ENCODE measurements around the gene TGFBR2.

TGFBR2 gene

GRCh38 chr3:30707825-30708224 is 101.4 kb downstream of the TGFBR2 start:
- no peak overlapping the region for H3K27ac Mint-ChIP-seq
- no peak for TF ChIP-seq CTCF (IDR thresholded peaks at IDR 0.05; ENCODE audit: unreplicated experiment in 3 of 3)
- H3K4me1 Mint-ChIP-seq: no peaks in the 10 kb centered on the region
- no peaks in the 10 kb centered on the region for H3K27me3 Mint-ChIP-seq (ENCODE audit: low read depth)
- peaks cover 18% of the 10 kb centered on the region for H3K9me3 Mint-ChIP-seq
- H3K36me3 Mint-ChIP-seq (ENCODE audit: low read depth): peaks cover 3% of the 10 kb centered on the region
- no peak overlapping the region for H3K4me3 Mint-ChIP-seq

GRCh38 chr3:30708472-30708871 is 102.1 kb downstream of the TGFBR2 start:
- no peak overlapping the region for H3K27ac Mint-ChIP-seq
- H3K36me3 Mint-ChIP-seq (ENCODE audit: low read depth): peaks cover 3% of the 10 kb centered on the region
- no peaks in the 10 kb centered on the region for H3K27me3 Mint-ChIP-seq (ENCODE audit: low read depth)
- H3K4me3 Mint-ChIP-seq: no peak overlapping the region
- H3K4me1 Mint-ChIP-seq: no peaks in the 10 kb centered on the region
- peaks cover 12% of the 10 kb centered on the region for H3K9me3 Mint-ChIP-seq
- no peak for TF ChIP-seq CTCF (IDR thresholded peaks at IDR 0.05; ENCODE audit: unreplicated experiment in 3 of 3)

- H3K27ac Mint-ChIP-seq: no peak overlapping the region
- peaks cover 3% of the 10 kb centered on the region for H3K36me3 Mint-ChIP-seq (ENCODE audit: low read depth)
- H3K27me3 Mint-ChIP-seq (ENCODE audit: low read depth): no peaks in the 10 kb centered on the region
- no peak for TF ChIP-seq CTCF (IDR thresholded peaks at IDR 0.05; ENCODE audit: unreplicated experiment in 3 of 3)
- H3K9me3 Mint-ChIP-seq: peaks cover 13% of the 10 kb centered on the region
- no peak overlapping the region for H3K4me3 Mint-ChIP-seq
- H3K4me1 Mint-ChIP-seq: no peaks in the 10 kb centered on the region
Measured at GRCh38 chr3:30710017-30710416, 103.6 kb downstream of the TGFBR2 start.

GRCh38 chr3:30711151-30711550 is 104.8 kb downstream of the TGFBR2 start:
- H3K27ac Mint-ChIP-seq: no peak overlapping the region
- no peaks in the 10 kb centered on the region for H3K27me3 Mint-ChIP-seq (ENCODE audit: low read depth)
- no peaks in the 10 kb centered on the region for H3K4me1 Mint-ChIP-seq
- no peak overlapping the region for H3K4me3 Mint-ChIP-seq
- peaks cover 17% of the 10 kb centered on the region for H3K9me3 Mint-ChIP-seq
- TF ChIP-seq CTCF (IDR thresholded peaks at IDR 0.05; ENCODE audit: unreplicated experiment in 3 of 3): no peak
- peaks cover 3% of the 10 kb centered on the region for H3K36me3 Mint-ChIP-seq (ENCODE audit: low read depth)

- Mint-ChIP-seq H3K27me3 (ENCODE audit: low read depth) (no peaks in the 10 kb centered on the region), H3K4me3 (no peak overlapping the region), H3K9me3 (peaks cover 17% of the 10 kb centered on the region), H3K4me1 (no peaks in the 10 kb centered on the region), H3K27ac (no peak overlapping the region), H3K36me3 (ENCODE audit: low read depth) (peaks cover 3% of the 10 kb centered on the region)
- no peak for TF ChIP-seq CTCF (IDR thresholded peaks at IDR 0.05; ENCODE audit: unreplicated experiment in 3 of 3)
Measured at GRCh38 chr3:30711867-30712266, 105.5 kb downstream of the TGFBR2 start.

- Mint-ChIP-seq H3K27ac (no peak overlapping the region), H3K4me1 (no peaks in the 10 kb centered on the region), H3K27me3 (ENCODE audit: low read depth) (no peaks in the 10 kb centered on the region), H3K36me3 (ENCODE audit: low read depth) (no peaks in the 10 kb centered on the region), H3K4me3 (no peak overlapping the region), H3K9me3 (peaks cover 14% of the 10 kb centered on the region)
- TF ChIP-seq CTCF (IDR thresholded peaks at IDR 0.05; ENCODE audit: unreplicated experiment in 3 of 3): no peak
Measured at GRCh38 chr3:30712991-30713390, 106.6 kb downstream of the TGFBR2 start.

Data from nephron (organoid).